HepG2 (cell line): Measurements from ENCODE around the gene ELAVL3. TPM values are rescaled to one million over a fixed set of nuclear protein-coding genes. Genes with fewer than 3 reads are reported as not detected.

Experiments used
- ATAC-seq: fragments of 200-7000 bp; cut with Tn5 transposase; 3 replicates; pipeline ENCODE4 v1.9.1; 2020; ENCODE audit warnings: mild to moderate bottlenecking, moderate library complexity
- BruUV-seq: library from RNA; stranded (reverse); fragments of 400-500 nt; replicated peaks from 2 replicates; lab custom pipeline; 2021; lab: Mats Ljungman, UMichigan
- CTCF ChIA-PET: fragments of 300-600 bp; formaldehyde crosslinking; extraction: SDS; loops from one replicate; lab custom pipeline; 2021; ENCODE audit warnings: low total read pairs, inconsistent platforms, low intra/inter-chr PET ratio; lab: Yijun Ruan, JAX
- POLR2A ChIA-PET: fragments of 350-600 bp; sonication (Branson Sonifier 250); formaldehyde crosslinking; loops from one replicate; lab custom pipeline; 2020; ENCODE audit warnings: antibody characterized with exemption, inconsistent platforms; lab: Yijun Ruan, JAX
- DNase-seq: peaks from one replicate; pipeline ENCODE4 v3.0.0-alpha.2; 2015; ENCODE audit warnings: low spot score
- FAIRE-seq: peaks from 3 replicates; lab custom pipeline; 2011; peaks lifted over from hg19 to GRCh38; lab: Jason Lieb, UNC
- H2AFZ ChIP-seq: one replicate; pipeline ENCODE4 v1.6.1; 2011; ENCODE audit warnings: low read length, inconsistent platforms
- H3K27ac ChIP-seq: fragments of 300-600 bp; 3 replicates; pipeline ENCODE4 v1.8.0; 2011; ENCODE audit warnings: mixed run types, mild to moderate bottlenecking, mixed read lengths, low read length, inconsistent platforms; ENCODE audit not compliant: insufficient read depth; ENCODE audit errors: extremely low read length
- H3K27me3 ChIP-seq, 2 experiments: fragments of 200-600 bp in 1 of 2; 2 replicates in 1 of 2; 3 replicates in 1 of 2; pipeline versions ENCODE4 v1.6.0 to v1.8.0; 2011; ENCODE audit warnings: low read length in 2 of 2, mild to moderate bottlenecking in 2 of 2, moderate library complexity in 2 of 2, inconsistent platforms in 1 of 2; ENCODE audit not compliant: insufficient read depth in 2 of 2, control insufficient read depth in 1 of 2
- H3K36me3 ChIP-seq, 2 experiments: fragments of 200-600 bp in 1 of 2; replicated peaks in 1 of 2; 2 replicates in 1 of 2; 3 replicates in 1 of 2; pipeline versions ENCODE4 v1.5.1 to v1.8.0; 2011; ENCODE audit warnings: low read length in 2 of 2, inconsistent platforms in 1 of 2; ENCODE audit not compliant: insufficient read depth in 2 of 2, control insufficient read depth in 1 of 2
- H3K4me1 ChIP-seq: 2 replicates; pipeline ENCODE4 v1.5.1; 2012; ENCODE audit warnings: low read length, inconsistent platforms; ENCODE audit not compliant: insufficient read depth
- H3K4me2 ChIP-seq: 2 replicates; pipeline ENCODE4 v1.6.0; 2011; ENCODE audit warnings: low read depth, low read length, inconsistent platforms
- H3K4me3 ChIP-seq, 3 experiments: fragments of 200-600 bp in 1 of 3; sonication (generic), shearing (Covaris generic) in 1 of 3; replicated peaks in 1 of 3; 2 replicates each; pipeline ENCODE4 v1.5.1; 2011 to 2016; ENCODE audit warnings: low read length in 3 of 3, inconsistent platforms in 2 of 3, low read depth in 2 of 3, mild to moderate bottlenecking in 2 of 3, control low read depth in 1 of 3, mixed read lengths in 1 of 3; ENCODE audit not compliant: insufficient read depth in 1 of 3
- H3K79me2 ChIP-seq: one replicate; pipeline ENCODE4 v1.6.1; 2011; ENCODE audit warnings: low read length, inconsistent platforms; ENCODE audit not compliant: insufficient read depth
- H3K9ac ChIP-seq: 2 replicates; pipeline ENCODE4 v1.6.0; 2011; ENCODE audit warnings: mild to moderate bottlenecking, low read depth, low read length, inconsistent platforms; ENCODE audit not compliant: insufficient read depth
- H3K9me3 ChIP-seq: 2 replicates; pipeline ENCODE4 v1.5.1; 2012; ENCODE audit warnings: mild to moderate bottlenecking, low read length
- H4K20me1 ChIP-seq: 2 replicates; pipeline ENCODE4 v1.6.0; 2011; ENCODE audit warnings: inconsistent platforms, mild to moderate bottlenecking, low read length, moderate library complexity; ENCODE audit not compliant: insufficient read depth
- BCLAF1 ChIP-seq: fragments of 450-650 bp; IDR thresholded peaks from 2 replicates; pipeline ENCODE4 v1.6.1; 2017; ENCODE audit warnings: mild to moderate bottlenecking
- MTERF4 ChIP-seq: sonication (generic); formaldehyde crosslinking; IDR thresholded peaks from 2 replicates; pipeline ENCODE4 v1.8.0; 2023; ENCODE audit warnings: mild to moderate bottlenecking, missing genetic modification reagents
- TCF12 ChIP-seq, 2 experiments: fragments of 450-650 bp in 1 of 2; sonication (generic) in 1 of 2; formaldehyde crosslinking in 1 of 2; IDR thresholded peaks; 2 replicates each; pipeline versions ENCODE4 v1.6.1 to v1.8.0; 2017 to 2022; ENCODE audit warnings: antibody characterized with exemption in 1 of 2, mild to moderate bottlenecking in 1 of 2, missing genetic modification reagents in 1 of 2, moderate library complexity in 1 of 2
- UBTF ChIP-seq: sonication (generic); formaldehyde crosslinking; IDR thresholded peaks from 2 replicates; pipeline ENCODE4 v1.4.0; 2020; ENCODE audit warnings: mild to moderate bottlenecking, missing genetic modification reagents
- ZNF251 ChIP-seq: sonication (generic); formaldehyde crosslinking; IDR thresholded peaks from 2 replicates; pipeline ENCODE4 v1.9.0; 2021; ENCODE audit warnings: mild to moderate bottlenecking, missing genetic modification reagents
- ZNF605 ChIP-seq: sonication (generic); formaldehyde crosslinking; IDR thresholded peaks from 2 replicates; pipeline ENCODE4 v1.8.0; 2022; ENCODE audit warnings: mild to moderate bottlenecking, missing genetic modification reagents
- WGBS: methylation state at CpG from one replicate; pipeline ENCODE4 v1.1.6; 2017; ENCODE audit warnings: low lambda C conversion rate; 5-methylcytosine and 5-hydroxymethylcytosine counted together
- in situ Hi-C: cut with HindIII; loops from 2 replicates; pipeline ENCODE4 v1.10.0; 2017; ENCODE audit warnings: low pct_unique_long_range_greater_than_20kb; ENCODE audit not compliant: extremely low pct_ligation_motif_present
- intact Hi-C: fragments of 100-400 bp; cut with micrococcal nuclease; formaldehyde crosslinking; loops from one replicate; pipeline ENCODE4 v1.10.0; 2022; ENCODE audit not compliant: unreplicated experiment
- polyA plus RNA-seq, 8 experiments: library from polyadenylated mRNA; depleted of rRNA in 3 of 8; stranded (reverse) in 7 of 8; unstranded in 1 of 8; fragments of >200 nt; fragmentation: Illumina TruSeq in 4 of 8; extraction: Trizol in 4 of 8; gene quantifications; 2 replicates each; pipeline versions ENCODE4 v1.2.1 to v1.2.3, GENCODE V29; 2011 to 2016; ENCODE audit warnings: low read depth in 4 of 8, missing spikeins in 1 of 8, mixed read lengths in 1 of 8; ENCODE audit not compliant: insufficient read depth in 1 of 8
- total RNA-seq, 5 experiments: library from RNA; depleted of rRNA; stranded (reverse); fragments of >200 nt; fragmentation: Illumina TruSeq; extraction: Trizol; gene quantifications; 2 replicates each; pipeline ENCODE4 v1.2.3, GENCODE V29; 2016; ENCODE audit warnings: low read depth in 1 of 5

Gene ELAVL3
- total and polyA plus RNA-seq, 2 of the 13 experiments (the other 11 are each of a cell fraction or from before 2014, with no cell fraction given) = 0.03 TPM; not detected in 1

GRCh38 chr19:11437955-11438354 is 42.9 kb downstream of the ELAVL3 start:
- Histone ChIP-seq H3K27me3 (no peaks in the 10 kb centered on the region), H2AFZ (no peak overlapping the region), H3K4me3 (no peak overlapping the region), H3K79me2 (peaks cover 15% of the 10 kb centered on the region)
- POLR2A ChIA-PET = no interaction called here
- WGBS = 94% methylated on average over 9 of the region's 9 CpGs
- DNase-seq = no peak
- TF ChIP-seq UBTF = no peak
- TF ChIP-seq, all 625 proteins: peak for 0
- no peak for ATAC-seq
- Histone ChIP-seq H3K4me1 (peaks cover 20% of the 10 kb centered on the region), H4K20me1 (0 out of 2 replicates have a peak, but pooled peaks cover 2% of the 10 kb centered on the region), H3K36me3 (peaks cover 16 to 40% of the 10 kb centered on the region in 2 experiments), H3K27ac (no peak overlapping the region), H3K4me2 (no peak overlapping the region), H3K9ac (0 out of 2 replicates have a peak overlapping the region, but pooled peaks have one; percentile 34), H3K9me3 (no peaks in the 10 kb centered on the region)
- CTCF ChIA-PET = no interaction called here
- in situ Hi-C loops (no loop called here), intact Hi-C loops (no loop called here)
- no TSS peak for BruUV-seq
- FAIRE-seq = no peak

- intact Hi-C loops = loop anchor here (1.0 kb wide), 1 partner anchor 55 kb away; no protein-coding TSS in a partner anchor
- no peak for TF ChIP-seq ZNF251 (CRISPR knock-in tag)
- TF ChIP-seq ZNF605 (CRISPR knock-in tag) = no peak
- TF ChIP-seq TCF12 (IDR thresholded peaks at IDR 0.05) = no peak
- no peak for TF ChIP-seq TCF12 (CRISPR knock-in tag; IDR thresholded peaks at IDR 0.05)
- TF ChIP-seq BCLAF1 = no peak
- no peak for TF ChIP-seq MTERF4
Measured at GRCh38 chr19:11435833-11436313, 45.0 kb downstream of the ELAVL3 start.

More at GRCh38 chr19:11435833-11436313, 45.0 kb downstream of the ELAVL3 start:
- 3% methylated on average over 7 of the region's 21 CpGs for WGBS
- peaks cover 15% of the 10 kb centered on the region for H3K79me2 ChIP-seq
- H2AFZ ChIP-seq = no peak overlapping the region
- H3K4me3 ChIP-seq = peak overlapping the region; percentile 78 to 88 (median 81)
- no peaks in the 10 kb centered on the region for H4K20me1 ChIP-seq
- in situ Hi-C loops = no loop called here
- H3K4me2 ChIP-seq = peak overlapping the region; percentile 85
- TSS peak; percentile 90 for BruUV-seq
- CTCF ChIA-PET = interaction anchor here (1.6 kb wide), 1 partner anchor 54 kb away, joined by 9 read pairs; no protein-coding TSS in a partner anchor
- H3K4me1 ChIP-seq = peaks cover 20% of the 10 kb centered on the region
- no peak for FAIRE-seq
- H3K36me3 ChIP-seq = peaks cover 7 to 20% of the 10 kb centered on the region in 2 experiments
- ATAC-seq = peak; percentile 8
- POLR2A ChIA-PET = interaction anchor here (1.0 to 2.5 kb wide), 14 partner anchors 9 to 142 kb away, joined by 3 to 40 read pairs (median 6); partner anchors contain the start of genes CCDC159, EPOR, RGL3 and SWSAP1
- DNase-seq = no peak
- H3K27ac ChIP-seq = peak overlapping the region; percentile 71
- H3K9me3 ChIP-seq = no peaks in the 10 kb centered on the region
- H3K27me3 ChIP-seq = no peaks in the 10 kb centered on the region
- peak overlapping the region; percentile 83 for H3K9ac ChIP-seq
